Tibial nerve (tissue), 4 donors: ENCODE data around the gene URI1. TPM values are rescaled to one million over a fixed set of nuclear protein-coding genes. Genes with fewer than 3 reads are reported as not detected.

Source experiments
- DNase-seq, 2 donors: peaks; one replicate each; pipeline ENCODE4 v3.0.0-alpha.2; 2019; ENCODE audit warnings: low spot score in 2 of 2
- H3K27ac ChIP-seq, 4 donors: fragments of 200-600 bp; sonication (generic) in 3 of 4; one replicate each; pipeline ENCODE4 v1.5.1; 2017 to 2019; ENCODE audit warnings: mild to moderate bottlenecking in 1 of 4
- H3K27me3 ChIP-seq, 2 donors: fragments of 200-600 bp; sonication (generic) in 1 of 2; one replicate each; pipeline versions ENCODE4 v1.5.1 to v1.6.0; 2017 to 2019
- H3K36me3 ChIP-seq, 3 donors: fragments of 200-600 bp; sonication (generic); one replicate each; pipeline ENCODE4 v1.5.1; 2018 to 2019
- H3K4me1 ChIP-seq, 4 donors: fragments of 200-600 bp; sonication (generic) in 3 of 4; one replicate each; pipeline ENCODE4 v1.5.1; 2017 to 2019
- H3K4me3 ChIP-seq, 4 donors: fragments of 200-600 bp; sonication (generic) in 3 of 4; one replicate each; pipeline ENCODE4 v1.5.1; 2017 to 2019; ENCODE audit warnings: mild to moderate bottlenecking in 1 of 4, moderate library complexity in 1 of 4
- H3K9me3 ChIP-seq, 4 donors: fragments of 200-600 bp; sonication (generic) in 3 of 4; one replicate each; pipeline ENCODE4 v1.5.1; 2017 to 2019
- CTCF ChIP-seq, 5 experiments: fragments of 200-600 bp in 3 of 5; fragments of 450-650 bp in 2 of 5; sonication (generic) in 3 of 5; IDR thresholded peaks; one replicate each; pipeline ENCODE4 v1.5.1; 2016 to 2019; ENCODE audit warnings: antibody characterized with exemption in 5 of 5, mild to moderate bottlenecking in 3 of 5, moderate library complexity in 2 of 5
- EP300 ChIP-seq, 2 donors: sonication (generic); formaldehyde crosslinking; IDR thresholded peaks; one replicate each; pipeline ENCODE4 v1.6.1; 2017; ENCODE audit warnings: antibody characterized with exemption in 2 of 2, mild to moderate bottlenecking in 1 of 2
- POLR2A ChIP-seq, 2 donors: fragments of 450-650 bp; IDR thresholded peaks; one replicate each; pipeline ENCODE4 v1.6.1; 2017; ENCODE audit warnings: antibody characterized with exemption in 2 of 2, mild to moderate bottlenecking in 2 of 2, moderate library complexity in 2 of 2
- WGBS, 2 donors: methylation state at CpG; one replicate each; pipeline ENCODE4 v1.1.5; 2018; 5-methylcytosine and 5-hydroxymethylcytosine counted together
- total RNA-seq, 4 donors: library from RNA; depleted of rRNA; stranded (reverse); fragments of >200 nt; gene quantifications; one replicate each; pipeline ENCODE4 v1.1.0, GENCODE V29; 2016

URI1 gene
- total RNA-seq, 4 donors from 2014 or later, result 43.8 to 67.8 (median 59.1) TPM

GRCh38 chr19:30056580-30056979 lies 114.5 kb downstream of the URI1 start:
- H3K27ac ChIP-seq, result no peak overlapping the region
- no peak for DNase-seq
- no peak overlapping the region for H3K4me3 ChIP-seq
- no peaks in the 10 kb centered on the region for H3K36me3 ChIP-seq
- no peak for TF ChIP-seq POLR2A (IDR thresholded peaks at IDR 0.05)
- TF ChIP-seq CTCF (IDR thresholded peaks at IDR 0.05), result no peak
- TF ChIP-seq EP300 (IDR thresholded peaks at IDR 0.05), result no peak
- WGBS, 2 donors, result 92 to 98% methylated on average over 2 of the region's 2 CpGs
- H3K4me1 ChIP-seq, result no peaks in the 10 kb centered on the region
- H3K9me3 ChIP-seq, result no peaks in the 10 kb centered on the region
- no peaks in the 10 kb centered on the region for H3K27me3 ChIP-seq

- H3K9me3 ChIP-seq, result no peaks in the 10 kb centered on the region
- H3K4me3 ChIP-seq, result no peak overlapping the region
- no peak overlapping the region for H3K27ac ChIP-seq
- H3K4me1 ChIP-seq, result peaks cover 0 to 4% (median 0%) of the 10 kb centered on the region in 4 donors
- DNase-seq, result no peak
- H3K36me3 ChIP-seq, result no peaks in the 10 kb centered on the region
- H3K27me3 ChIP-seq, result no peaks in the 10 kb centered on the region
- TF ChIP-seq CTCF (IDR thresholded peaks at IDR 0.05), result no peak
- no peak for TF ChIP-seq POLR2A (IDR thresholded peaks at IDR 0.05)
- no peak for TF ChIP-seq EP300 (IDR thresholded peaks at IDR 0.05)
- 85 to 88% methylated on average over 27 of the region's 27 CpGs for WGBS, 2 donors
Observed at GRCh38 chr19:30059741-30060457, 117.9 kb downstream of the URI1 start.

- peaks cover 0 to 4% (median 0%) of the 10 kb centered on the region in 4 donors for H3K4me1 ChIP-seq
- H3K27me3 ChIP-seq, result no peaks in the 10 kb centered on the region
- no peaks in the 10 kb centered on the region for H3K36me3 ChIP-seq
- no peak overlapping the region for H3K27ac ChIP-seq
- no peak overlapping the region for H3K4me3 ChIP-seq
- no peak for DNase-seq
- 70 to 72% methylated on average over 13 of the region's 13 CpGs for WGBS, 2 donors
- no peaks in the 10 kb centered on the region for H3K9me3 ChIP-seq
- TF ChIP-seq POLR2A (IDR thresholded peaks at IDR 0.05), result no peak
- TF ChIP-seq EP300 (IDR thresholded peaks at IDR 0.05), result no peak
- TF ChIP-seq CTCF (IDR thresholded peaks at IDR 0.05), result no peak
Observed at GRCh38 chr19:30060531-30061222, 118.6 kb downstream of the URI1 start.

GRCh38 chr19:30061223-30062064 lies 119.4 kb downstream of the URI1 start:
- H3K4me1 ChIP-seq, result peaks cover 0 to 4% (median 0%) of the 10 kb centered on the region in 4 donors
- no peak overlapping the region for H3K4me3 ChIP-seq
- no peaks in the 10 kb centered on the region for H3K36me3 ChIP-seq
- H3K9me3 ChIP-seq, result no peaks in the 10 kb centered on the region
- TF ChIP-seq CTCF (IDR thresholded peaks at IDR 0.05), result no peak
- no peak for TF ChIP-seq EP300 (IDR thresholded peaks at IDR 0.05)
- TF ChIP-seq POLR2A (IDR thresholded peaks at IDR 0.05), result no peak
- no peak overlapping the region for H3K27ac ChIP-seq
- WGBS, 2 donors, result 83 to 88% methylated on average over 26 of the region's 26 CpGs
- DNase-seq, result no peak
- no peaks in the 10 kb centered on the region for H3K27me3 ChIP-seq
